Body of pancreas (tissue), 4 donors: ENCODE results near the gene XNDC1N.

Source experiments
- POLR2A ChIP-seq, 3 donors: fragments of 450-650 bp; IDR thresholded peaks; one replicate each; pipeline ENCODE4 v1.6.1; 2016; ENCODE audit warnings: antibody characterized with exemption in 3 of 3, mild to moderate bottlenecking in 2 of 3
- TF ChIP-seq, protein P1 (sequence below), 7 experiments: fragments of 450-650 bp in 4 of 7; fragments of 200-600 bp in 3 of 7; sonication (generic) in 3 of 7; IDR thresholded peaks; one replicate each; pipeline ENCODE4 v1.5.1; 2016 to 2019; ENCODE audit warnings: antibody characterized with exemption in 7 of 7

DNA sequence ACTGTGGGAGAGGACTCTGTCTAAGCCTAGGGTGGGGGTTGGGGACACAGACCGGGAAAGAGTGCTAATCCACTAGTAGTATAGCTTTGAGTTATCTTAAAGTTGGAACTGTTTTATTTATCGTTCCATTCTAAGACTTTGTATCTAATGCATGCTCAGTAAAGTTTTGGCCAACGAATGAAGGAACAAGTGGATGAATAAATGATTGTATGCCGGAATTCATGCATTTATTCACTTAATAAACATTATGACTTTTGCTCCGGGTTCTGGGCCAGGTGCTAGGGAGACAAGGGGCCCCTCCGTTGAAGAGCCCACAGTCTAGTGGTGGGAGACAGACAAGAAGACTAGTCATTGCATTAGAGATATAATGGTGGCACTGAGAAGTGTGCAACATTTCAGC lies 1.1 kb upstream of the XNDC1N start:
- TF ChIP-seq, protein P1, sequence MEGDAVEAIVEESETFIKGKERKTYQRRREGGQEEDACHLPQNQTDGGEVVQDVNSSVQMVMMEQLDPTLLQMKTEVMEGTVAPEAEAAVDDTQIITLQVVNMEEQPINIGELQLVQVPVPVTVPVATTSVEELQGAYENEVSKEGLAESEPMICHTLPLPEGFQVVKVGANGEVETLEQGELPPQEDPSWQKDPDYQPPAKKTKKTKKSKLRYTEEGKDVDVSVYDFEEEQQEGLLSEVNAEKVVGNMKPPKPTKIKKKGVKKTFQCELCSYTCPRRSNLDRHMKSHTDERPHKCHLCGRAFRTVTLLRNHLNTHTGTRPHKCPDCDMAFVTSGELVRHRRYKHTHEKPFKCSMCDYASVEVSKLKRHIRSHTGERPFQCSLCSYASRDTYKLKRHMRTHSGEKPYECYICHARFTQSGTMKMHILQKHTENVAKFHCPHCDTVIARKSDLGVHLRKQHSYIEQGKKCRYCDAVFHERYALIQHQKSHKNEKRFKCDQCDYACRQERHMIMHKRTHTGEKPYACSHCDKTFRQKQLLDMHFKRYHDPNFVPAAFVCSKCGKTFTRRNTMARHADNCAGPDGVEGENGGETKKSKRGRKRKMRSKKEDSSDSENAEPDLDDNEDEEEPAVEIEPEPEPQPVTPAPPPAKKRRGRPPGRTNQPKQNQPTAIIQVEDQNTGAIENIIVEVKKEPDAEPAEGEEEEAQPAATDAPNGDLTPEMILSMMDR (IDR thresholded peaks at IDR 0.05) = no peak
- TF ChIP-seq POLR2A (IDR thresholded peaks at IDR 0.05) = no peak
